NT2/D1 (cell line): ENCODE results near the gene HK1.

Source experiments
- YY1 ChIP-seq: IDR thresholded peaks from 2 replicates; pipeline ENCODE4 v1.6.1; 2011; ENCODE audit not compliant: insufficient read length, insufficient read depth
- ZNF274 ChIP-seq: IDR thresholded peaks from 2 replicates; pipeline ENCODE4 v1.6.1; 2011; ENCODE audit warnings: mild to moderate bottlenecking, low read depth, low read length

GRCh38 chr10:69346776-69347175 is 68.5 kb downstream of the HK1 start:
- TF ChIP-seq ZNF274: no peak
- TF ChIP-seq YY1: no peak
